Esophagus squamous epithelium (tissue), 5 donors: ENCODE data around the gene KCNE2. TPM values are rescaled to one million over a fixed set of nuclear protein-coding genes. Genes with fewer than 3 reads are reported as not detected.

ENCODE experiments used
- DNase-seq: peaks from one replicate; lab custom pipeline; 2025; lab: John Stamatoyannopoulos, UW
- H3K27ac ChIP-seq, 4 donors: fragments of 200-600 bp; sonication (generic); one replicate each; pipeline ENCODE4 v1.5.1; 2016 to 2019; ENCODE audit warnings: mild to moderate bottlenecking in 1 of 4
- H3K27me3 ChIP-seq, 4 donors: fragments of 200-600 bp; sonication (generic); 1 replicate in 3 of 4; 2 replicates in 1 of 4; pipeline versions ENCODE4 v1.5.1 to v1.6.0; 2017 to 2021; ENCODE audit warnings: antibody characterized with exemption in 1 of 4
- H3K36me3 ChIP-seq, 3 donors: fragments of 200-600 bp; sonication (generic); one replicate each; pipeline ENCODE4 v1.5.1; 2016 to 2019
- H3K4me1 ChIP-seq, 3 donors: fragments of 200-600 bp; sonication (generic); one replicate each; pipeline ENCODE4 v1.5.1; 2017 to 2019
- H3K4me3 ChIP-seq, 4 donors: fragments of 200-600 bp; sonication (generic); 1 replicate in 3 of 4; 2 replicates in 1 of 4; pipeline ENCODE4 v1.5.1; 2016 to 2019; ENCODE audit warnings: mild to moderate bottlenecking in 2 of 4, moderate library complexity in 1 of 4
- H3K9me3 ChIP-seq, 3 donors: fragments of 200-600 bp; sonication (generic); one replicate each; pipeline ENCODE4 v1.5.1; 2016 to 2019
- CTCF ChIP-seq, 6 experiments: fragments of 450-650 bp in 4 of 6; fragments of 200-600 bp in 2 of 6; sonication (generic) in 2 of 6; IDR thresholded peaks; one replicate each; pipeline ENCODE4 v1.5.1; 2016 to 2019; ENCODE audit warnings: antibody characterized with exemption in 6 of 6, mild to moderate bottlenecking in 4 of 6, moderate library complexity in 4 of 6
- POLR2A ChIP-seq, 4 donors: fragments of 450-650 bp; IDR thresholded peaks; one replicate each; pipeline ENCODE4 v1.6.1; 2017; ENCODE audit warnings: antibody characterized with exemption in 4 of 4, mild to moderate bottlenecking in 4 of 4, moderate library complexity in 3 of 4
- WGBS, 2 donors: methylation state at CpG; one replicate each; pipeline ENCODE4 v1.1.5; 2018; 5-methylcytosine and 5-hydroxymethylcytosine counted together
- intact Hi-C: fragments of 100-400 bp; cut with DNase I; formaldehyde crosslinking; loops from one replicate; pipeline ENCODE4 v1.15.0; 2022
- total RNA-seq, 4 donors: library from RNA; depleted of rRNA; stranded (reverse); fragments of >200 nt; gene quantifications; one replicate each; pipeline ENCODE4 v1.1.0, GENCODE V29; 2016
- donor health status: DM: yes; HTN: yes; CAD: no.

KCNE2 gene
- total RNA-seq, 4 donors from 2014 or later: not detected

GRCh38 chr21:34337741-34338140 is 26.1 kb upstream of the KCNE2 start:
- DNase-seq: no peak
- H3K9me3 ChIP-seq: no peaks in the 10 kb centered on the region
- no peaks in the 10 kb centered on the region for H3K36me3 ChIP-seq
- H3K27ac ChIP-seq: peak overlapping the region in 3 of 4 donors; percentile 25 to 57 (median 45)
- no peak for TF ChIP-seq POLR2A (IDR thresholded peaks at IDR 0.05)
- peaks cover 0 to 11% (median 0%) of the 10 kb centered on the region in 4 donors for H3K27me3 ChIP-seq
- peaks cover 0 to 27% (median 6%) of the 10 kb centered on the region in 3 donors for H3K4me1 ChIP-seq
- H3K4me3 ChIP-seq: no peak overlapping the region
- 10 to 31% methylated on average over 6 of the region's 6 CpGs for WGBS, 2 donors
- intact Hi-C loops: no loop called here

GRCh38 chr21:34338226-34338625 is 25.6 kb upstream of the KCNE2 start:
- Histone ChIP-seq H3K4me1 (peaks cover 0 to 27% (median 6%) of the 10 kb centered on the region in 3 donors), H3K36me3 (no peaks in the 10 kb centered on the region), H3K27ac (peak overlapping the region in 1 of 4 donors; percentile 25), H3K4me3 (no peak overlapping the region), H3K9me3 (no peaks in the 10 kb centered on the region), H3K27me3 (peaks cover 0 to 11% (median 0%) of the 10 kb centered on the region in 4 donors)
- intact Hi-C loops: no loop called here
- TF ChIP-seq POLR2A (IDR thresholded peaks at IDR 0.05) (no peak), CTCF (IDR thresholded peaks at IDR 0.05) (no peak)
- WGBS, 2 donors: 87 to 91% methylated on average over 7 of the region's 8 CpGs
- no peak for DNase-seq

GRCh38 chr21:34340061-34340460 is 23.7 kb upstream of the KCNE2 start:
- no peak for TF ChIP-seq CTCF (IDR thresholded peaks at IDR 0.05)
- TF ChIP-seq POLR2A (IDR thresholded peaks at IDR 0.05): no peak
- Histone ChIP-seq H3K9me3 (no peaks in the 10 kb centered on the region), H3K36me3 (no peaks in the 10 kb centered on the region), H3K27ac (no peak overlapping the region), H3K4me1 (peaks cover 0 to 27% (median 6%) of the 10 kb centered on the region in 3 donors), H3K27me3 (peaks cover 0 to 11% (median 0%) of the 10 kb centered on the region in 4 donors), H3K4me3 (no peak overlapping the region)
- no peak for DNase-seq
- 88 to 90% methylated on average over 3 of the region's 3 CpGs for WGBS, 2 donors
- intact Hi-C loops: no loop called here

GRCh38 chr21:34342476-34342875 is 21.3 kb upstream of the KCNE2 start:
- Histone ChIP-seq H3K27me3 (peaks cover 0 to 11% (median 0%) of the 10 kb centered on the region in 4 donors), H3K4me1 (peaks cover 0 to 18% (median 6%) of the 10 kb centered on the region in 3 donors), H3K27ac (no peak overlapping the region), H3K9me3 (no peaks in the 10 kb centered on the region), H3K4me3 (no peak overlapping the region), H3K36me3 (no peaks in the 10 kb centered on the region)
- DNase-seq: no peak
- intact Hi-C loops: no loop called here
- TF ChIP-seq POLR2A (IDR thresholded peaks at IDR 0.05) (no peak), CTCF (IDR thresholded peaks at IDR 0.05) (no peak)
- WGBS, 2 donors: 88 to 91% methylated on average over 4 to 5 of the region's 5 CpGs

- Histone ChIP-seq H3K9me3 (no peaks in the 10 kb centered on the region), H3K4me1 (peaks cover 0 to 15% (median 0%) of the 10 kb centered on the region in 3 donors), H3K27ac (no peak overlapping the region), H3K36me3 (no peaks in the 10 kb centered on the region), H3K4me3 (no peak overlapping the region), H3K27me3 (peaks cover 0 to 4% (median 0%) of the 10 kb centered on the region in 4 donors)
- TF ChIP-seq CTCF (IDR thresholded peaks at IDR 0.05) (no peak), POLR2A (IDR thresholded peaks at IDR 0.05) (no peak)
- intact Hi-C loops: no loop called here
- no peak for DNase-seq
- 95 to 99% methylated on average over 5 to 6 of the region's 7 CpGs for WGBS, 2 donors
These were observed 20.5 kb upstream of the KCNE2 start for GRCh38 chr21:34343347-34343746.
